ENCODE results near the gene SLC35F6. TPM values are rescaled to one million over a fixed set of nuclear protein-coding genes. Genes with fewer than 3 reads are reported as not detected.

SLC35F6 gene
- total and polyA plus RNA-seq, 9 of the 15 experiments (the other 6 are each of a cell fraction or from before 2014, with no cell fraction given) = 11.9 to 47.3 (median 22.5) TPM

GRCh38 chr2:26772064-26773001 is 8.2 kb downstream of the SLC35F6 start (continued):
- TF ChIP-seq CHD7 (IDR thresholded peaks at IDR 0.05; ENCODE audit: low read depth, low read length) (no peak), ZNF518B (CRISPR knock-in tag; IDR thresholded peaks at IDR 0.05) (no peak), ZNF592 (IDR thresholded peaks at IDR 0.05) (peak; percentile 81), TCF15 (CRISPR knock-in tag; IDR thresholded peaks at IDR 0.05) (no peak)

Data from K562 (cell line).